Measurements from ENCODE around the gene VTCN1.

GRCh38 chr1:117258791-117259190 lies 48.1 kb upstream of the VTCN1 start:
- TF ChIP-seq CTCF (IDR thresholded peaks at IDR 0.05) (no peak), POLR2A (IDR thresholded peaks at IDR 0.05) (no peak)
